ENCODE results near the gene MAML2.

The MAML2 gene

DNA sequence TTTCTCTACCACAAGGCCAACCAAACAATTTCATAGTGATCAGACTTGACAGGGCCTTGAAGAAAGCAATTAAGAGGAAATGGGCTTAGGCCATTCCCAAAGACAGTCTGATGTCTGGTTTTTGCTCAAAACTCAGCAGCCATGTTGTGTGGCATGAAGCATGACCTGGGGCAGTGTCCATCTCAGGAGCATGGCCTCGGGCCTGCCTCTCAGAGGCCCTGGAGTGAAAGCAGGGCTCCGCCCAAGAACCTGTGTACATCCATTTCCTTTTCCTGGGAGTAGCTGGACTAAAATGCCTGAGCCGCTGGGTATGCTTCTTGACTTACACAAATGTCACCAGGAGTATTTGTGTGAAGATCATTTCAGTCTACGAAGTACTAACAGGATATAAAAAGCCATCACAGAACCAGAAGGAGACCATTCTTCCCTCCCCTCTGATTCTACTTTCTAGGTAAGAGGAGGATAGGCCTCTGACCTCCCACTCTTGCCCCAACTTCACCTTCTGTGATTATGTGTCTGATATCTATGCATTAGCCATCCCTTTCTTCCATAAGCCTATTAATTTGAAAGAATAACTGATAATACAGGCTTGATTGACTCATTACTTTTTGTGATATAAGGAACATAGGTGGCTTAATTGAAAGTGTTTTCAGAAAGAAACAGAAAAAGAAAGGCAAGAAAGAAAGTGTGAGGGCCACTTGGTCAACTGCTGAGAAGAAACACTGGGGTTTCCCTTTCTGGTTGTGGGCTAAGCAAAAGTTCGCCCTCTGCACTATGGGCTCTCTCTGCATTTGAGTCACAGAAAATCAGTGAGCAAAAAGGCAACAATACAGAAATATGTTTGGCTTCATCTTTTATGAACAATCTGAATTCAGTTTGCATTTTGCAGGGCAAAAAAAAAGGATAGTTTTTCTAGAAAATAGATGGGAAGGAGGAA, 230.5 kb downstream of the MAML2 start:
- no peak for DNase-seq

DNA sequence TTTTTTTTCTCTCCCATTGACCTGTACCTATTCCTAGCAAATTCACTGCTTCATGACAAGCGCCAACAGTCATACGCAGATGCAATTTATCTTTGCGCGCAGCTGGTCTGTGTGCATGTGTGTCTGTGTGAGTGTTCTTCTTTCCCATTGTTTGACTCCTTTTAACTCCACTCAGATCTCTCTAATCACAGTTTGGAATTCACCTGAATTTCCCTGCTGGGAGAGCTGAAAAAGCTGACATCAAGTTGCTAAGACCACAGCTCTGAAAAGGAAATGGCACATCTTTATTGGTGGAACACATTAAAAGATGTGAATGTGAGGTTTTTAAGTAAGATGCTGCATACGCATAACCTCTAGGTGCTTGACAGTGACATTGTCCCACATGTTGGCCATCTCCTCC, 231.7 kb downstream of the MAML2 start:
- no peak for DNase-seq

DNA sequence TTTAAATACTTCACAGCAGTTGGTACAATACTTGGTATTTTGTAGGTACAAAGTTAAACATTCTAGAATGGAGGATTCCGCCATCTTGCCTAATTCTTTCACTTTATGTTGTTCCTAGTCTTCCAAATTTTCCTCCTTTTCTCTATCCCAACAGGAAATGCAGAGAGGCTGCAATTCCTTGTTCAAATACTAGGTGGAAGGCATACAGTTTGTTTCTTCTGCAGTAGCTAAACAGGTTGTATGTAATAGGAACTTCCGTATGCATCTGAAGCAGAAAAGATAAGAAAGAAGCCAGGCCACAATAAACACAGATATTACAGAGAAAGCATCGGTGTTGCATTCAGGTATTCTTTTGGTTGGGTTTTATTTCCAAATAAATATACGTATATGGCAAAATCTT, 232.7 kb downstream of the MAML2 start:
- no peak for DNase-seq

DNA sequence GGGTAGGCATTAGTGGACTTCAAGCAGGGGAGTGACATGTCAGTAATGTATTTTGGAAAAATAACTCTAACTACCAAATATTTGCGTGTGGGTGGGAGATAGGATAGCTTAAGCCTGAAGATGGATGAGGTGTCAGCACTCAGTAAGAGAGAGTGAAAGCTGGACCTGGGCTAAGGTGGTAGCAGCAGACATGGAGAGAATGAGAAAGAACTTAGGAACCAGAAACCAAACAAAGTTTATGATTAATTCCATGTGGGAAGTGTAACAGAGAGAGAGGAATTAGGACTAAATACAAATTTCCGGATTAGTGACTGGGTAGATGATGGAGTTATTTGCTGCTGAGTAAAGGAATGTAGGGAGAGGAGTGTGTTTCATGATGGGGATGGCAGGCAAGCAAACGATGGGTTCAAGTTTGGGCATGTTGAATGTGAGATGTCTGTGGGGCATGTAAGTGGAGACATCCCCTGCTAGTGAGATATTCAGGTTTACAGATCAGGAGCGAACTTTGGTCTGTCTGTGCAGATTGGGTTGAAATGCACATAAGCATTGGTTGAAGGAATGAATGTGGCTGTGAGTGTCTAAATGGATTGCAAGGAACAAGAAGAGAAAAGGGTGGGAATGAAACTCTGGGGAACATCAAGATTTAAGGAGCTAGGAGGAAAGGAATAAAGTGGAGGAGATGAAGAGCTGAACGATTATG, 233.5 kb downstream of the MAML2 start:
- DNase-seq: no peak

DNA sequence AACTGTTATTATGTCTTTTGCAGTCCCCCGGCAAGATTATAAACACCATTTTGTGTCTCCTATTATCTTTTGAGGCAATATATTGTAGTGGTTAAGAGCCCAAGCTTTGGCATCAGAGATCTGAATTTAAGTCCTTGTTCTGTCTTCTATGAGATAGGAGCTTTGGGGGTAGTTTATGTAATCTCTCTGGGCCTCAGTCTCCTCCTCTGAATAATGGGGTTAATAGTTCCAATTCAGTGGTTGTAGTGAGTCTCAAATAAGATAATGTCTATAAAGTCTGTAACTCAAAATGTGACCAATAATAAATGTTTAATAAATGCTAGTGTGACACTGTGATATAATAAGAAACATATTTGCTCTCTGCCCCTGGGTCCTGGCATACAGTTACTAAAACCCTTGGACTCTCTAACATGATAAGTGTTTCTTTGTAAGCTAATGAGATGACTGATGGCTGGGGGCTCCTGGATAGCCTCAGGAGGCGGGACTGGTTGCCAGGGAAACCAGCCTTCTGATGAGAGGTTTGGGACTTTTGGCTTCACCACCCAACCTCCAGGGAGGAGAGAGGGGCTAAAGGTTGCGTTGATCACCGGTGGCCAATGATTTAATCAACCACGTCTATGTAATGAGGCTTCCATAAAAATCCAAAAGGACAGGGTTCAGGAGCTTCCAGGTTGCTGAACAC, 235.7 kb downstream of the MAML2 start:
- no peak for DNase-seq

DNA sequence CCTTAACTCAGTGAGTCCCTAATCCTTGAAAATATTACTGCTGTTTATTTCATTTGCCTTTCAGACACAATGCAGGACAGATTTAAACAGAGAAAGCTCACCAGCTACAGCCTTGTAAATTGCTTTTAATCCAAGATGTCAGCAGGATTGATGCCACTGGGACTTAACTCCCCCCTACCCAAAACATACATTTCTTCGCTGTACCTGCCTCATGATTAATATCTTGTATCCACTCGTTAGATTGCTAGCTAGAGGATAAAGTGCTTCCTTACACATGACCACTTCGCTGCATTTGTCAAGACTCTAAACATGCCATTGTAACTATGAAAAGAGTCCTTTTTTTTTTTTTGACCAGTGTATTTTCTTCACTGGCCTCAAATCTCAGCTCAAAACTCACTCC, 236.3 kb downstream of the MAML2 start:
- no peak for DNase-seq

DNA sequence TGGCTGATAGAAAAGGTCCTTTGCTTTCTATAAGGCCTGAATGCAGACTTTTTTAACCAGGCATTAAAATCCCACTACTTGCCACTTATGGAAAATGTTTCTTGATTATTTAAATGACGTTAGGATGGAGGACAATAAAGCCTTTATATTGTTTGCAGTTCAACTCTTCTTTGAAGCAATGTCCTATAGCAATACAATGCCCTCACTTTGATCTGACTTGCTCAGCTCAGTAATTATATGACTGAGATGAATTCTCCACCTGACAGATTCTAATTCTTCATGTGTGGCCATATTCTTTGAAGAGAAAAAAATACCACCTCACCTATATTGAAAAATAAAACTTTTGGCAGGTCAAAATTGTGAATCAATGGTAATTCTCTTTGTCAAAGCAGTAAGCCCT, 237.1 kb downstream of the MAML2 start:
- no peak for DNase-seq

DNA sequence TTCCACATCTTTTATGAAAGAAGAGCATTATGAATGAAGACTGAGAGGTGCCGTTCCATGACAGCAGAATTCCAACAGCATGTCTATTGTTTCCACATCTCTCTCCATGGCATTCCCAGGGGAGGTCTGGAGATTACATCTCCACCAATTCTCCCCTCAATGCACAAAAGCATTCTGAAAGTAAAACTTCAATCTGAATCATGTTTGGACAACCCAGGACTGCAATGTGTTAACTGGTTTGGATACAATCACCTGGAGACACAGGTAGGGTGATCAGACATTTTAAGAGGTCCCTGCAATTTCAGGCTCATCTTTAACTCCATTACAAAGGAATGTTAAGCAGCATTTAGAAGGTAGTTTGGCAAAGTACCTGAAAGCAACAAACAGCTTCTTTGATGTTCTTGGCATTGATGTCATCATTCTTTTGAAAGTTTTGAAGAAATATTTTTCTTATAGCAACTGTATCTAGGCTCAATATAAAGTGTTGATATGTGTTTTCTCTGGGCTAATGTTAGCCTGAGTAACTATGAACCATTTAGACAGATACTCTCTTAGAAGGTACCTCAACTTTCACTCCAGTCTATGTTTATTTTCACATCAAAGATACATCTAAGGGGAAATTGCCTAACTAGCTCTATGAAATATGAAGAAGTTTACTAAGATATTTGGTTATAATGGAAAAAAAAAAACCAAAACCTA, 237.6 kb downstream of the MAML2 start:
- DNase-seq: no peak

DNA sequence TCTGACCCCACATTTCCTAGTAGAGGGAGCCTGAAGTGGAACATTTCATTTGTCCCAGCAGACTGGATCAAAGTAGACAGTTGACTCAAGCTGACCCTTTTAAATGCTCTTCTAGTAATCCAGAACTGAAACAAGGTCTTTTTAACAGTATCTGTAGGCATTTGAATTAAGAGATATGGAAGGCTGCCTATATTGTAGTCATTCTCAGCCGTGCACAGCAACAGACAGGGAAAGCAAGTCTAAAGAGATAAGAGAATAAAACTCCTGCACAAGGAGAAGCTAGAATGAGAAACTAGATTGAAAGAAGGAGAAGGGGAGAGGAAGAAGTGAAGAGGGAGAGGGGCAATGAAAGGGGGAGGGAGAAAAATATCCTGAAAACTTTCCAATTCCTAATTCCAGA, 238.5 kb downstream of the MAML2 start:
- no peak for DNase-seq

DNA sequence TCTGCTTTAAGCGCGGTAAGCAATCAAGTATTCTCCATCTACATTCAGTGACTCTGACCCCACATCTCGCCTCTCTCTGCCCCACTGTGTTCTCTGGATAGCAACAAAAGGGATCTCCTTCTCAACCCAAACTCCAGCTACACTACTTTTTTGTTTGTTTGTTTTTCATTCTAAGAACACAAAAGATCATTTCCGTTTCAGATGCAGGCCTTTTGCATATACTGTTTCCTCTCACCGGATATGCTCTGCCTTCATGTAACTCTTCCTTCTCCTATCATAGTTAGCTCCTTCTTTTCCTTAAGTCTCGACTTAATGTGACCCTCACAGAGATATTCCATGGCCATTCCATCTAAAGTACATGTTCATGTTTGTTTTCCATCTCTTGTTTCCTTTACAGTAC, 239.3 kb downstream of the MAML2 start:
- DNase-seq: no peak

DNA sequence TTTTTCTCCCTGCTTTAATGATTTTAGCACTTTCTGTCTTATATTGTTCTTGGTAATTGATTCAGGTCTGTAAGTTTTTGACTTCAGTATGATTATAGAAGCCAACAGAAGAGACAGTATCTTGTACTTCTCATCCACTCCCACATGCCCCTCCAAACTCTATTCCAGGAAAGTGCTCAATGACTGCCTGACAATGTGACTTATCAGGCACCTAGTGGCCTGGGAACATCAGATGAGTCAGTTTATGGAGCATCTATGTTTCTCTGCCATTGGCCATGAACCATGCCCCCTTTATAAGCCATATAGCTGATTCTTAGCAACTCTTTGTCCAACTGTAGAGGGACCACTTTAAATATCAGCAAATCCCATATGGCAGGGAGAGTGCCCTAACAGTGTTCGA, 239.9 kb downstream of the MAML2 start:
- DNase-seq: no peak

DNA sequence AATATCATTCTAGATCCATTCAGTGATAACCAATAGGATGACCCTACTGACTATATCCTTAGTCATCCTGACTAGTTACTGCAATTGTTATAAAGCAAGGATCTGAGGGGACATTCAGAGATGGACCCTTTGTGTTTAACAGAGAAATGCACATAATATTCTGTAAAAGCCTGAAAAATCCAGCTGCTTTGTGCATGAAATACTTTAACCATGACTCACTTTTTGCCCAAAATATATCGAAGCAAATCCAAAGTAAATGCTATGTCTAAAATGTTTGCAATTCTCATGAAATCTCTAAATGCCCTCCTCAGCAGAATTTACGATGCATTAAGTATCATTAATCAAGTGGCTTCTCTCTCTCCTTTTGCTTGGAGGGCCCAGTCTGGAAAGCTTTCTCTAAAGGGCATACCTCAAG, 240.3 kb downstream of the MAML2 start:
- no peak for DNase-seq

DNA sequence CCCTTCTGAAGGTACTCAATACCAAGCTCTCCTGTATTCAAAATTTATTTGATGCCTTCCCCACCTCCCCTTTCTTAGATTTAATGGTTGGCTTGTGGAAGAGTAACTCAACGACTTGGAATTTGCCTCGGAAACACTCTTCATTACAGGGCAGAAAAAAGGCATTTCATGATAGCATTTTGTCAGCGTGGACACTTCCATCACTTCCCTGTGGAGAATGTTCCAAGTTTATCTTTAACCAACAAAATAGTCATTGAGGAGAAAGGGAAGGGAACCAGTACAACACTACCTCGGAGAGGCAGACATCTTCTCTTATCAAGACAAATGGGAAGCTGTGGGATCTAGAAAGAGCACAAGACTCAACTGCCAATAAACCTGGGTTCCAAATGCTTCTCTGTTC, 241.8 kb downstream of the MAML2 start:
- DNase-seq: no peak

DNA sequence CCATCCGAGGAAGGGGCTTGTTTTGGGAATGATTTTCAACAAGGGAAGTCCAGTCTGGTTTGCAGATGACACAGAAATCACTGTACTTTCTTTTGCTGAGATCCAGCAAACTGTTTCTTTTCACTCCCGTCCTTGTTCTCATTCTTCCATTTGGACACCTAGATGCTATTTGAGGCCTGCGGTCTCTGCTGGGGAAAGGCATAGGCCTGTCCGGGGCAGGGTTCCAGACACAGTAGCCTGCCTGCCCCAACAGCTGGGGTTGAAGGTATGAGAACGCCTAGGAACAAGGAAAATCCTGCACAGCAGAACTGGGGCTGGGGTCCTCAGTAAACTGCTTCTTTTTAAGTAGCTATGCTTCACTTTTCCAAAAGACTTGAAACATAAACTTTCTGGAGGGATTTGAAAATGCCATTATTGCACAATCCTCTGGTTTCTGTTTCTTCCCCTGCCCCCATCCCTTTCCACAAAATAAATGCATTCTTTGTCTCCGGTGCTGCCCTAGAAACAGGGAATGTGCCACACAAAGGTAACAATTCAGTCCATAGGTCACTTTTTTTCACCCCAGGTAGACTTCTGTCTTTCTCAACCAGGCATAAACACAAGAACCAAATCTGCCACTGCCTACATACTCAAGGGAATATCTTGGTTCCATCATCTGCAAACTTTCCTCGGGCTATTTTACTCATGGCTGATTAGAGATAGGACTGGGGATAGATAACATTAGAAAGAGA, 244.3 kb downstream of the MAML2 start:
- no peak for DNase-seq

DNA sequence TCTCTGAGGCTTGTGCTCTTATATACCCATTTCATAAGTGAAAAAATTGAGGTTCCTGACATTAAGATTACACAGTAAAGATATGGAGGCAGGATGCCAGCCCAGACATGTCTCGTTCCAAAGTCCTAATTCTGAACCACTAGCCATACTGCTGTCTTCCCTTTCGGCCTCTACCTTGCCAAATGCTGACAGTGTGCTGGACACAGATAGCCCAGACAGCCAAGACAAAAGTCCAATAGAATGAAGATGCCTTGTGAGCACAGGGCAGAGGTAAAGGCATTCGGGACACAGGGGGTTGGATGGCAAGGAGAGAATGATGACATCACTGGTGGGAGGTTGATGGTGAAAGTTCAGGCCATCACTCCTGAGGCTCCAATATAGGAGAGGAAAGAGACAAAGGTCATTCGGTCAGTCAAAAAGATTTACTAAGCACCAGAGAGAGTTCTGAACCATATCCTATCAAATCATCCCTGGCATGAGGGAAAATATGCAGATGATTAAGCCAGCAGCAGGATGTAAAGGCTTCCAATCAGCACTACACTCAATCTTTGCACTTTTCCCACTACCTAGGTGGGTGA, 245.1 kb downstream of the MAML2 start:
- DNase-seq: no peak

DNA sequence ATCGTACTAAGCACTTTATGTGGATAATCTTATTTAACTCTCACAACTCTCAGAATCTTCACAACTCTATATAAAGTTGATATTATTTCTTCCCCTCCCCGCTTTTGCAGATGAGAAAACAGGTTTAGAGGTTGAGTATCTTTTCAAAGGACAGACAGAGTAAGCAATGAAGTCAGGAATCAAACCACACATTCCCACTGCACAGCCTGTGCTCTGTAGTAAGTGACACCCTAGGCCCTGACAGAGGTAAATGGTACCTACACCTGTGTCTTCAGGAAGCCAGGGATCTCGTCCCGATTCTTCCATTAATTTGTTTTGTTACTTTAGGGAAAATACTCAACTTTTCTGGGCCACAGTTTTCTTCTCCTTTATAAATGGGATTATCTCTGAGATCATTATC, 246.6 kb downstream of the MAML2 start:
- DNase-seq: no peak

DNA sequence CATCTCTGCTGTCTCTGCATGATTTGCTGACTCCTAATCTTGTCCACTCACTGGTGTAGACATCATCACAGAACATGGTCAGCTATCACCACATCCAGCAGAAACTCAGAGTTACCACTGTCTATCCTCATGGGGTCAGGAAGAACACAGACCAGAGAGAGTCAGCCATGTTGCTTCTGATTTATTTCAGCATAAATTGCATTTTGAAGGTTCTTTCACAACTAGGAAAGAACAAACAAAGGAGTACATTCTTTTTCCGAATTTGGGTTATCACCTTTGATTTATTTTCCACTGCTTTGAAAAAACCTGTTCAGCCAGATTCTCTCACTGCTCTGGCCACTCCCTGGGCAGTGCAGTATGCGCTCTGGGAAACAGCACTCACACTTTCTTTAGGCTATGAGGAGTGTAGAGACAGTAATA, 247.1 kb downstream of the MAML2 start:
- DNase-seq: no peak

DNA sequence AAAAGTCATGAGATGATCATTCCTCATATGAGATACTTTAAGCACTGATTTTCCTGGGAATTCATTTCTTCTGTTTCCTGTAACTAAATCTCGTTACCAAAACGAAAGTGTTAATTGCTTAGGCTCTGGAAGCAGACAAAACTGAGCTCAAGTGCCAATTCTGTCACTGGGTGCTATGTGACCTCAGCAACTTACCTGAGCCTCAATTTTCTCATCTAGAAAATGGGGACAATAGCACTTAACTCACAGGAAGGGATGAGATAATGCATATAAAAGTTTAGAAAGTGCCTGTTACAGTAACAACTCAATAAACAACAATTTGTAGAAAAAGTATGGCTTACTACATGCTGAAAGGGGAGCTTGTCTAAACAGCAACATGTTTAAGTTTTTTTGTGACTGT, 248.8 kb downstream of the MAML2 start:
- DNase-seq: no peak

DNA sequence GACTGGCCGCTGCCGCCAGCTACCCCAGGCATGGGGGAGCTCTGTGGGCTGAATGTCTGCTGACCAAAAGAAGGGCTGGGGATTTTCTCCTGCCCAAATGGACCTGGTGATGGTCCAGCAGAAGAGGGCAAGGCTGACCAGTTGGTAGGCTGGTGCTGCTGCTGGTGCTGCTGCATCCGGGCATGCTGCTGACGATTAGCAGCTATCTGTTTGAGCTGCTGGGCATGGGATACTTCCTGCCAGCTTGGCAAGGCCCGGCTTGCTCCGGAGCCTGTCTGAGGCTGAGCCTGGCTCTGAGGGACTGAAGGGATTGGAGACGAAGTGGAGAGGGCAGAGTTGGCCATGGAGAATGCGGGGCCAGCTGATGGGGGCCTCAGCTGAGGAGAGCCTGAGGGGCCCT, 250.5 kb downstream of the MAML2 start:
- no peak for DNase-seq

DNA sequence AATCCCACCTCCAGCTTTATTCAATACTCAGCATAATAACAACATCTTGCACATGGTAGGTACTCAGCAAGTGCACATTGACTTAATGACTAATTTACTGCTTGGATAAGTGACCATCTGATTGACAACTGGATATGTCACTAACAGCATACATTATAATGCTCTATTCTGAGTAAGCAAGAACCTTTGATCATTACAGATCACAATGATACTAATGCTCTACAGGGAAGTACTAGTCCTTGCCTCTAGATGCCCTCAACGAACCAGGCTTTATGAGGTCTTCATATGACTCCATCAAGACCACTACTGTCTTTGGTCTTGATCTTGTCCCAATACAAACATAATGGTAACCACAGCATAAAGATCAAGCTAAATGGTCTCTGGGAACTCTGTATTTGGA, 251.5 kb downstream of the MAML2 start:
- DNase-seq: no peak

DNA sequence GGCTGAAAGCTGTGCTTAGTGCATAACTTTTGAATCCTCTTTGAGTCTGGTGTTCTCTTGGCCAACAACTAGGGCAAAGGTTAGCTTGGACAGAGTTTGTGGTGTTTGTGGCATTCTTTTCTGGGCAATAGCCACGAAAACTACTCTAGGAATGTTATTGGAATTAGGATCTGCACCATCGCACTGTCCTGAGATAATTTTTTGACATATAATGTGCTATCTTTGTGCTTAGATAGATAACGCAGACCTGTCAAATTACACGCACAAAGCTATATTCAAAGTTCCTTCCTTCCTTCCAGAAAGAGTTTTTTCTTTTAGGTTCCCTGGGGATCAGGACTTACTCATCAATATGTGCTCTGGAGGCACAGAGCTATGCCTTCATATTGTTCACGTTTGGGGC, 252.3 kb downstream of the MAML2 start:
- DNase-seq: no peak

DNA sequence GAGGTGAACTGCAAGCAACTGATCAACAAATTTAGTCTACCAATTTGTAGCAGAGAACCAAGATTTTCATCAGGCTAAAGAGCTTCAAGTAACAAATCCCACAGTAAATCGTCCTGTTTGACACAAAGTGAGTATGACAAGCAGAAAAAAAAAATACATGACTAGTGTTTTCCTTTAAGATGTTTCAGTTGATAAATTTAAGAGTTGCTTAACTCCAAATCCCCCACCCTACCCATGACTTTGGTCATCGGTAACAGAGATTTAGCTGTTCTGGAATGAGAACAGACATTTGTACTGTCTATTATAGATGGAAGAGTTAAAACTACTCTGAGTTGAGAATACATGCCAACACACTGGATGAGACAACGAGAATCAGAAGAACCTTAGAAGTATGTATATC, 254.1 kb downstream of the MAML2 start:
- DNase-seq: no peak

Data from stimulated activated CD4-positive, alpha-beta T cell treated with anti-CD3 and anti-CD28 coated beads, Interleukin-2, amount 100 ng/mL, for 24 hours (primary cell).